ENCODE results near the gene UBAC2. TPM values are rescaled to one million over a fixed set of nuclear protein-coding genes. Genes with fewer than 3 reads are reported as not detected.

Gene UBAC2
- total and polyA plus RNA-seq, 2 experiments from 2014 or later = 71.2 to 130 TPM

DNA sequence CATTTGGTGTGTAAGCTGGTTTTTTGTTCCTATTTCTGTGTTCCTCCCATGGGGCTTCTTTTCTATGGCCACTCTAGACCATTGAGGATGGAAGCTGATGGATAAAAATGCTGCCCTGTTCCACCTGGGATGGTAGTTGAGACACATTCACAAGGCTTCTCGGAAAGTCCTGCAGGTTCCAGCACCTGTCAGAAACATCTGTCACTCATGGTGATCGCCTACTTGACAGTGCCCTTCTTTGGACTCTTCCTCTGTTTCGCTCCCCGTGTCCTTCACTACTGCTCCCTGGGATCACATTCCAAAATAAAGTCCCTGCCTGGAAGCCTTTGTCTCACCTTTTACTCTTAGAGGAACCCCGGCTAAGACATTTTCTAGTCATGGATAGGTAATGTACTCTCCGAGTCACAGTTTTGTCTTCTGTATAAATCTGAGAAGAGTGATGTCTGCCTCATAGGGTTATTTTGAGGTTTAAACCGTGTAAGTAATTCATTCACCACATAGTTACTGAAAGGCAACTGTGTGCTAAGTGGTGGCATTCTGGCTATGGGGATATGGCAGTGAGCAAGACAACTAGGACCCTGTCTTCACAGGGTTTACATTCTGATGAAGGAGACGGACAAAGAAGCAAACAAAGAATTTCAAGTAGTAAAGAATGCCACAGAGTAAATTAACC is 21.0 kb downstream of the UBAC2 start:
- DNase-seq (ENCODE audit: low read depth in 1 of 2, low spot score in 1 of 2) = no peak
- Histone ChIP-seq H3K4me1 (ENCODE audit: low read depth) (peaks cover 20% of the 10 kb centered on the region), H3K27ac (no peak overlapping the region), H3K27me3 (no peaks in the 10 kb centered on the region), H3K9me3 (ENCODE audit: low read depth) (no peaks in the 10 kb centered on the region), H3K36me3 (no peaks in the 10 kb centered on the region), H3K4me3 (no peak overlapping the region)
- TF ChIP-seq, protein P1, sequence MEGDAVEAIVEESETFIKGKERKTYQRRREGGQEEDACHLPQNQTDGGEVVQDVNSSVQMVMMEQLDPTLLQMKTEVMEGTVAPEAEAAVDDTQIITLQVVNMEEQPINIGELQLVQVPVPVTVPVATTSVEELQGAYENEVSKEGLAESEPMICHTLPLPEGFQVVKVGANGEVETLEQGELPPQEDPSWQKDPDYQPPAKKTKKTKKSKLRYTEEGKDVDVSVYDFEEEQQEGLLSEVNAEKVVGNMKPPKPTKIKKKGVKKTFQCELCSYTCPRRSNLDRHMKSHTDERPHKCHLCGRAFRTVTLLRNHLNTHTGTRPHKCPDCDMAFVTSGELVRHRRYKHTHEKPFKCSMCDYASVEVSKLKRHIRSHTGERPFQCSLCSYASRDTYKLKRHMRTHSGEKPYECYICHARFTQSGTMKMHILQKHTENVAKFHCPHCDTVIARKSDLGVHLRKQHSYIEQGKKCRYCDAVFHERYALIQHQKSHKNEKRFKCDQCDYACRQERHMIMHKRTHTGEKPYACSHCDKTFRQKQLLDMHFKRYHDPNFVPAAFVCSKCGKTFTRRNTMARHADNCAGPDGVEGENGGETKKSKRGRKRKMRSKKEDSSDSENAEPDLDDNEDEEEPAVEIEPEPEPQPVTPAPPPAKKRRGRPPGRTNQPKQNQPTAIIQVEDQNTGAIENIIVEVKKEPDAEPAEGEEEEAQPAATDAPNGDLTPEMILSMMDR (IDR thresholded peaks at IDR 0.05; ENCODE audit: low read depth, low read length) = no peak

DNA sequence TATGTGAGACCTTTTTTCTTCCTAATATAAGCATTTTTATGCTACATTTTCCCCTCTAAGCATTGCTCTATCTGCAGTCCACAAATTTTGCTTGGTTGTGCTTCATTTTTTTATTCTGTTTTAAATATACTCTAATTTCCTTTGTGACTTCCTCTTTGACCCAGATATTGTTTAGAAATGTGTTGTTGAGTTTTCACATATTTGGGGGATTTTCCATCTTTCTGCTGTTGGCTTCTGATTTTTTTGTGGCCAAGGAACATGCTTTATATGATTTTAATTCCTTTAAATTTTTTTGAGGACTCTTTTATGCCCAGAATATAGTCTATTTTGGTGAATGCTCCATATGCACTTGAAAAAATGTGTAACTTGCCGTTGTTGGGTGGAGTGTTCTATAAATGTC is 22.9 kb downstream of the UBAC2 start:
- no peaks in the 10 kb centered on the region for H3K9me3 ChIP-seq (ENCODE audit: low read depth)
- no peak for DNase-seq (ENCODE audit: low read depth in 1 of 2, low spot score in 1 of 2)
- no peaks in the 10 kb centered on the region for H3K27me3 ChIP-seq
- H3K4me3 ChIP-seq = no peak overlapping the region
- no peaks in the 10 kb centered on the region for H3K36me3 ChIP-seq
- TF ChIP-seq, protein P1 (IDR thresholded peaks at IDR 0.05; ENCODE audit: low read depth, low read length) = no peak
- H3K4me1 ChIP-seq (ENCODE audit: low read depth) = peaks cover 10% of the 10 kb centered on the region
- no peak overlapping the region for H3K27ac ChIP-seq

DNA sequence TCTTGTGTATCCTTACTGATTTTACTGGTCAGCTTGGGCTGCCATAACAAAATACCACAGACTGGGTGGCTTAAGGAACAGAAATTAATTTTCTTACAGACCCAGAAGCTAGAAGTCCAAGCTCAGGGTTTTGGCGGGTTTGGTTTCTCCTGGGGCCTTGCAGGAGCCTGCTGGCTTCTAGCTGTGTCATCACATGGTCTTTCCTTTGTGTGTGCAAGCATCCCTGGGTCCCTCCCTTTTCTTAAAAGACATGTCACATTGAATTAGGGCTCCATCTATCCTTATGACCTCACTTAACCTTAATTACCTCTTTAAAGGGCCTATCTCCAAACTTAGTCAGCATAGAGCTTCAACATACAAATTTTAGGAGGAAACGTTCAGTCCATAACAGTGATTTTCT is 23.4 kb downstream of the UBAC2 start:
- Histone ChIP-seq H3K4me3 (no peak overlapping the region), H3K27ac (no peak overlapping the region), H3K9me3 (ENCODE audit: low read depth) (no peaks in the 10 kb centered on the region), H3K27me3 (no peaks in the 10 kb centered on the region), H3K36me3 (no peaks in the 10 kb centered on the region), H3K4me1 (ENCODE audit: low read depth) (peaks cover 11% of the 10 kb centered on the region)
- no peak for DNase-seq (ENCODE audit: low read depth in 1 of 2, low spot score in 1 of 2)
- TF ChIP-seq, protein P1 (IDR thresholded peaks at IDR 0.05; ENCODE audit: low read depth, low read length) = no peak

DNA sequence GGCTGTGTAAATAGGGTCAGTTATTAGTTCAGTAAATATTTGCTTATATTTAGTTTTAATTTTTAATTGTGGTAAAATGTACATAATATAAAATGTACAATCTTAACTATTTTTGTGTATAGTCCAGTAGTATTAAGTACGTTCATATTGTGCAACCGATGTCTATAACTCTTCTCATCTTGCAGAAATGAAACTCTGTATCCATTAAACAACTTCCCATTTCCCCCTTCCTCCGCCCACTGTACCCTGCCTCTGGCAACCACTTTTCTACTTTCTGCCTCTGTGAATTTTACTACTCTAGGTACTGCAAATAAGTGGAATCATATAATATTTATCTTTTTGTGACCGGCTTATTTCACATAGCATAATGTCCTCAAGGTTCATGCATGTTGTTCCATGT is 24.4 kb downstream of the UBAC2 start:
- no peaks in the 10 kb centered on the region for H3K27me3 ChIP-seq
- no peak for DNase-seq (ENCODE audit: low read depth in 1 of 2, low spot score in 1 of 2)

DNA sequence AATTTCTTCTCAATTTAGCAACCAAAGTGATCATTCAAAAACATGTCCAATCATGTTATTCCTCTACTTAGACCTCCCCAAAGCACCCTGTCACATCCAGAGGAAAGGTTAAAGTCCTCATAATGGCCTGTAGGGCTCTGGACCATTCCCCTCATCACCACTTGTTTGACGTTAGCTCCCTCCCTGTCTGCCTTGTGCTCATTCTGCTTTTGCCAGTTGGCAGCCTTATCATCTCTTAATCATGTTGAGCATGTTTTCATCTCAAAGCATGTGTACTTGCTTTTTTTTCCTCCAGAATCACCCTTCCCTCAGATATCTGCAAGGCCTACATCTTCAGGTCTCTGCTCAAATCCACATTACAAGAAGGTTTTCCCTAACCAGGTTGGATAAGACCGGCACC is 25.9 kb downstream of the UBAC2 start:
- H3K36me3 ChIP-seq = no peaks in the 10 kb centered on the region
- no peaks in the 10 kb centered on the region for H3K27me3 ChIP-seq
- H3K27ac ChIP-seq = no peak overlapping the region
- peaks cover 10% of the 10 kb centered on the region for H3K4me1 ChIP-seq (ENCODE audit: low read depth)
- H3K9me3 ChIP-seq (ENCODE audit: low read depth) = no peaks in the 10 kb centered on the region
- TF ChIP-seq, protein P1 (IDR thresholded peaks at IDR 0.05; ENCODE audit: low read depth, low read length) = no peak
- no peak overlapping the region for H3K4me3 ChIP-seq
- DNase-seq (ENCODE audit: low read depth in 1 of 2, low spot score in 1 of 2) = no peak

More for the DNA sequence above, 24.4 kb downstream of the UBAC2 start:
- H3K27ac ChIP-seq = no peak overlapping the region
- H3K9me3 ChIP-seq (ENCODE audit: low read depth) = no peaks in the 10 kb centered on the region
- TF ChIP-seq, protein P1 (IDR thresholded peaks at IDR 0.05; ENCODE audit: low read depth, low read length) = no peak
- peaks cover 14% of the 10 kb centered on the region for H3K4me1 ChIP-seq (ENCODE audit: low read depth)
- H3K36me3 ChIP-seq = no peaks in the 10 kb centered on the region
- H3K4me3 ChIP-seq = no peak overlapping the region
